Endometrial microvascular endothelial cells (primary cell): ENCODE measurements around the gene TMPRSS12. TPM values are rescaled to one million over a fixed set of nuclear protein-coding genes. Genes with fewer than 3 reads are reported as not detected.
"Not testable (repeated sequence)": the region's sequence is repeated elsewhere in the genome, so short reads cannot be mapped to it uniquely, and the experiment has no call there.

ENCODE experiments used
- in situ Hi-C: cut with HindIII; loops from 2 replicates; pipeline ENCODE4 v1.10.0; 2017; ENCODE audit warnings: low sequenced_read_pairs, low pct_unique_long_range_greater_than_20kb; ENCODE audit errors: inconsistent ontology term
- total RNA-seq: library from RNA; depleted of rRNA; stranded (reverse); fragments of >200 nt; gene quantifications from one replicate; pipeline ENCODE4 v1.2.3, GENCODE V29; 2015; ENCODE audit errors: inconsistent ontology term

The TMPRSS12 gene
- total RNA-seq, 1 donor from 2014 or later: not detected

DNA sequence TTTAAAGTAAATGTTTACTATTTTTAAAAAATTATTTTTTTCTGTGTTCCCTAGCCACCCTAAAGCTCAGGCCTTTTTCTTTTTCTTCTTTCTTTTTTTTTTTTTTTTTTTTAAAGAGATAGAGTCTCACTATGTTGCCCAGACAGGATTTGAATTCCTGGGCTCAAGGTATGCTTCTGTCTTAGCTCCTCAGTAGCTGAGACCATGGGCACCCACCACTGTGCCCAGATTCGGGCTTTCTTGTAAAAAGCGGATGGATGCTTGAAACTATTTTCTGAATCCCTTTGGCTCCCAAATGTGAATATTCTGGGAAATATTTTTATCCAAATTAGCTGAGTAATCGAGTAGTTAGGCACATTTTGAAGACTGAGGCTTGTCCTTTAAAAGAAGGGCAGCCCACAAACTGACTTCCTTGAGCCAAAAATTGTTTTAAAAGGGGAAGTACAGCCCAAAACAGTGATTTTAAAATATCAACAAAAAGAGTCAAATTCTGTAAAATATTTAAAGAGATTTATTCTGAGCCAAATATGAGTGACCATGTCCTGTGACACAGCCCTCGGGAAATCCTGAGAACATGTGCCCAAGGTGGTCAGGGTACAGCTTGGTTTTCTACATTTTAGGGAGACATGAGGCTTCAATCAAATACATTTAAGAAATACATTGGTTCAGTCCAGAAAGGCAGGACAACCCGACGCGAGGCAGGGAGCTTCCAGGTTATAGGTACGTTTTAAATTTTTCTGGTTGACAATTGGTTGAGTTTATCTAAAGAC is 80.8 kb downstream of the TMPRSS12 start:
- in situ Hi-C loops: no loop called here

DNA sequence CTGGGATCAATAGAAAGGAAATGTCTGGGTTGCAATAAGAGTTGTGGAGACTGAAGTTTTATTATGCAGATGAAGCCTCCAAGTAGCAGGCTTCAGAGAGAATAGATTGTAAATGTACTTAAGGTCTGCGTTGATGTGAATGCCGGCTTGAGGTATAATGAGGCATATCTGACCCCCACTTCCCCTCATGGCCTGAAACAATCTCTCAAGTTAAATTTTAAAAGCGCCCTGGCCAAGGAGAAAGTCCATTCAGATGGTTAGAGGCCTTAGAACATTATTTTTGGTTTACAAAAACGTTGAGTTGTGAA is 81.4 kb downstream of the TMPRSS12 start:
- in situ Hi-C loops: no loop called here

DNA sequence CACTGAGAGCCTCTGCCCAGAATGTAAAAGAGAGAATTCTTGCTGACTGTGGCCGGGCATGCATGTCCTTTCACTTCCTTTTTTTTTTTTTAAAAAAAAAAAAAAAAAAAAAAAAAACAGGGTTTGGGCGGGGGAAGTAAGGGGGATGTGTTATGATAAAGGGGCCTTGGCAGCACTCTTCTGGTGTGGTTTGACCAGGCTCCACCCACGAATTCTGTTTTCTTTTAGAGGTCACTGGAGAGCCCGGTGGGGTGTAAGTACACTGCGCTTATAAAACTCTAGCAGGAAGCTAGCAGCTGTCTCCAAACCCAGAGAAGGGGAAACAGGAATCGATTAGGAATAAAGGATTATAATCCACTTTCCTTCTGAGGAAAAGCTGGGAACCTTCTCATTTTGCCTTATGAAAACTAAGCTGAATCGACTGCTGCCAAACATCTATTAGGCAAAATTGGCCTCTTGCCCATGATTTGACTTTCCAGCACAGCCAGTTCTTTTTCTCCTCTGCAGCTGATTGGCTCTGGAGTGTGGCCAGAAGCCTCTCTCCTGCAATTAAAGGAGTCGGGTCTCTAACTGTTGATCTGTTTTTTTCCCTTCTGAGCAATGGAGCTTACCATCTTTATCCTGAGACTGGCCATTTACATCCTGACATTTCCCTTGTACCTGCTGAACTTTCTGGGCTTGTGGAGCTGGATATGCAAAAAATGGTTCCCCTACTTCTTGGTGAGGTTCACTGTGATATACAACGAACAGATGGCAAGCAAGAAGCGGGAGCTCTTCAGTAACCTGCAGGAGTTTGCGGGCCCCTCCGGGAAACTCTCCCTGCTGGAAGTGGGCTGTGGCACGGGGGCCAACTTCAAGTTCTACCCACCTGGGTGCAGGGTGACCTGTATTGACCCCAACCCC is 82.0 kb downstream of the TMPRSS12 start:
- in situ Hi-C loops: no loop called here

DNA sequence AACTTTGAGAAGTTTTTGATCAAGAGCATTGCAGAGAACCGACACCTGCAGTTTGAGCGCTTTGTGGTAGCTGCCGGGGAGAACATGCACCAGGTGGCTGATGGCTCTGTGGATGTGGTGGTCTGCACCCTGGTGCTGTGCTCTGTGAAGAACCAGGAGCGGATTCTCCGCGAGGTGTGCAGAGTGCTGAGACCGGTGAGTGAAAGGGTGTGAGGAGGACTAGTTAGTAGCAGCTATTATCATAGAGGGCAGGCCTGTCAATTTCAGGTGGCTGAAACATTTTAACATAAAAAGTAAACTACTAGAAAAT is 82.6 kb downstream of the TMPRSS12 start:
- in situ Hi-C loops: no loop called here

DNA sequence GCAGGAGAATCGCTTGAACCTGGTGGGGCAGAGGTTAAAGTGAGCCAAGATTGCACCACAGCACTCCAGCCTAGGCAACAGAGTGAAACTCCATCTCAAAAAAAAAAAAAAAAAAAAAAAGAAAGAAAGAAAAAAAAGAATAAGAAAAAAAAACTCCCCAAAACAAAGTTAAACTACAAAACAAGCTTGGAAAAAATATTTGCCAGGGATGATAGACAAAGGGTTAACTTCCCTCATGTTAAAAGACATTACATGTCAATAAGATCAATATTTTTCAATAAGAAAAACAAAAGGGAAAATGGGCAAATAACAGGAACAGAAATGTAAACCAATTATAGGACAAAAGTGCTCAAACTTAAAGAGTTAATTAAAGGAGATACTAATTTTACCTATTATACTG is 83.2 kb downstream of the TMPRSS12 start:
- in situ Hi-C loops: no loop called here

DNA sequence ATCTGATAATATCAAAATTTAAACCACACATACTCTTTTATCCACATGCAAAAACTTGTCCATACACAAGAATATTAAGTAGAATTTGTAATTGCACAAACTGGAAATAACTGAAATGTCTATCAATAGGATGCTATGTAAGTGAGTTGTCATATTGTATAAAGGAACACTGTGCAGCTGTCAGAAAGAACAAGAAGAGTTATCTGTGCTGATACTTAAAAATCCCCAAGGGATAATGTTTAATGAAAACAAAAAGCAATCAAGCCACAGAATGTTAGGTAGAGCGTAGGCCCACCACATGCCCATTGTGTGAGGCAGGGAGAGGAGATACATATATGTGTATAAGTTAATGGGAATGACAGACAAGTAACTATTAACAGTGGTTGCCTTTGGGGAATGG is 83.7 kb downstream of the TMPRSS12 start:
- in situ Hi-C loops: no loop called here

DNA sequence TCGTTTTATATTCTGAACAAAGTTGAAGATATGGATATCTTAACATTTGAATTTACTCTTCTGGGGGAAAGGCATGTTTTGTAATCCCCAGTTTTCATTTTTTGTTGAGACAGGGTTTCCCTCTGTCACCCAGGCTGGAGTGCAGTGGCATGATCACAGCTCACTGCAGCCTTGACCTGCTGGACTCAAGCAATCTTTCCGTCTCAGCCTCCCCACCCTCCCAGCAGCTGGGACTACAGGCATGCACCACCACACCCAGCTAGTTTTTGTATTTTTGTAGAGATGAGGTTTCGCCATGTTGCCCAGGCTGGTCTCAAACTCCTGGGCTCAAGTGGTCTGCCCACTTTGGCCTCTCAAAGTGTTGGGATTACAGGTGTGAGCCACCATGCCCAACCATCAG is 84.2 kb downstream of the TMPRSS12 start:
- in situ Hi-C loops: not testable (repeated sequence)

DNA sequence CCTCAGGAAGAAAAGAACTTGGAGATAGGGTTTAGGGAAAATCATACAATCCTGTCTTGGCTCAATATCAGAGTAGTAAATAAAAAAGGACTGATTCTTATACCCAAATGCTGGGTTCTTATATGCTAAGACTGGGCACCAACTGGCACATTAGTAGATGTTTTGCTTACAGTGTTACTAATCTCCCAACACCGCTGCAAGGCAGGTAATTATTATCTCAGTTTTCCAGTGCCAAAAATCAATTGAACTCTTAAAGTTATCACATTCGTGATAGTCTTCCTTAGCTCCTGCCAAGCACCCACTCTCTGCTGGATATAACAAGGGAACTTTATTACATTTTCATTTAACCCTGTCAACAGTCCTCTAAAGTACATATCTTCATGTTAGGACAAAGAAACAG is 84.6 kb downstream of the TMPRSS12 start:
- in situ Hi-C loops: no loop called here

DNA sequence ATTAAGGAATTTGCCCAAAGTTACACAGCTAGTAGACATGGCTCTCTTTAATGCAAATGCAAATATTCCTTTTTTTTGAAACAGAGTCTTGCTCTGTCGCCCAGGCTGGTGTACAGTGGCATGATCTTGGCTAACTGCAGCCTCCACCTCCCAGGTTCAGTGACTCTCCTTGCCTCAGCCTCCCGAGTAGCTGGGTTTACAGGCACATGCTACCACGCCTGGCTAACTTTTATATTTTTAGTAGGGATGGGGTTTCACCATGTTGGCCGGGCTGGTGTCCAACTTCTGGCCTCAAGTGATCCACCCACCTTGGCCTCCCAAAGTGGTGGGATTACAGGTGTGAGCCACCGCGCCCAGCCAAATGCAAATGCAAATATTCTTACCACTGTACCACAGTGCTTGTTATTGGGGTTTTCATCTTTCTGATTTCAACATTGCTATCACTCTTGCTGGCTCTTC is 85.1 kb downstream of the TMPRSS12 start:
- in situ Hi-C loops: no loop called here

DNA sequence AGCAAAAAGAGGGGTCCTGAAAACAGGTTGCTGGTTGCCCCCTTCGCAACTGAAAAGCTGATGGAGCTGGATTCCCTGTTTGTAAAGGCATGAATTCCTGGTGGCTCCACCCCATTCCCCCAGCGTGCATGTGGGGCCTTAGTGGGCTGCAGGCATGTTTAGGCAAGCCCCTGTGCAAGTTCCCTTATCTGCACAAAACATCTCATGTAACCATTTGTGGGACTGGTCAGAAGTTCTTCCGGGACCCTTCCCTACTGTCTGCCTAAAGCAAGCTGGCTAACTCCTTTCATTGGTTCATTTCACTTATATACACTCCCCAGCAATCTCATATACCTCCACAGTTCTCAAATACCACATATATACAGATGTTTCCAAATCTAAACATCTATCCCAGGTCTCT is 85.7 kb downstream of the TMPRSS12 start:
- in situ Hi-C loops: no loop called here

DNA sequence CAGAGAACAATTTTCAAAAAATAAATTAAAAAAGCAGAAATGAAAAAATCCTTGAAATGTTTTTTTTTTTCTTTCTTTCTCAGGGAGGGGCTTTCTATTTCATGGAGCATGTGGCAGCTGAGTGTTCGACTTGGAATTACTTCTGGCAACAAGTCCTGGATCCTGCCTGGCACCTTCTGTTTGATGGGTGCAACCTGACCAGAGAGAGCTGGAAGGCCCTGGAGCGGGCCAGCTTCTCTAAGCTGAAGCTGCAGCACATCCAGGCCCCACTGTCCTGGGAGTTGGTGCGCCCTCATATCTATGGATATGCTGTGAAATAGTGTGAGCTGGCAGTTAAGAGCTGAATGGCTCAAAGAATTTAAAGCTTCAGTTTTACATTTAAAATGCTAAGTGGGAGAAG is 87.1 kb downstream of the TMPRSS12 start:
- in situ Hi-C loops: no loop called here

DNA sequence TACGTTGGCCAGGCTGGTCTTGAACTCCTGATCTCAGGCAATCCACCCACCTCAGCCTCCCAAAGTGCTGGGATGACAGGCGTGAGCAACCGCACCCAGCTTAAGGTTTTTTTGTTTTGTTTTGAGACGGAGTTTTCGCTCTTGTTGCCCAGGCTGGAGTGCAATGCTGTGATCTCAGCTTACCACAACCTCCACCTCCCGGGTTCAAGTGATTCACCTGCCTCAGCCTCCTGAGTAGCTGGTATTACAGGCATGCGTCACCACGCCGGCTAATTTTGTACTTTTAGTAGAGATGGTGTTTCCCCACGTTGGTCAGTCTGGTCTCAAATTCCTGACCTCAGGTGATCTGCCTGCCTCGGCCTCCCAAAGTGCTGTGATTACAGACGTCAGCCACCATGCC is 87.8 kb downstream of the TMPRSS12 start:
- in situ Hi-C loops: not testable (repeated sequence)

DNA sequence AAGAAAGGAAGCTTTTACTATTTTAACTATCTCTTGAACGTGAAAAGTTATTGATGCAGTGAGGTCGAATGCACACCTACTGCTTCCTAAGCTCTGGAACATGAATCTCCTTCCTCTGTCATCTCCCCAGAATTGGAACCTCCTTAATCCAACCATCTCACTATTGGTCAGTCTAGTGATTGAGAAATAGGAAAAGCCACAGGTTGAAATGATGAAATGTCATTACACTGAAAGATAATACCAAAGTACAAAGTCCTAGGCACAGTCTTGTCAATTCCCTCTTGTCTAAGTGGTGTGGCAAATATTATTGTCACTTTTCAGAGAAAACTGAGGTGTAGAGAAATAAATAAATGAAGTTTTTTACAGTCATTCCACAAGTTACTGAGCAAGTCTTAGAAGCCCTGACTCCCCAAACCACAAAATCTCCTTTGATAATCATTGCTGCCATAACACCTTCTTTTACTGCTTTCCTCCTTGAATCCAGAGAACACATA is 90.1 kb downstream of the TMPRSS12 start:
- in situ Hi-C loops: no loop called here

DNA sequence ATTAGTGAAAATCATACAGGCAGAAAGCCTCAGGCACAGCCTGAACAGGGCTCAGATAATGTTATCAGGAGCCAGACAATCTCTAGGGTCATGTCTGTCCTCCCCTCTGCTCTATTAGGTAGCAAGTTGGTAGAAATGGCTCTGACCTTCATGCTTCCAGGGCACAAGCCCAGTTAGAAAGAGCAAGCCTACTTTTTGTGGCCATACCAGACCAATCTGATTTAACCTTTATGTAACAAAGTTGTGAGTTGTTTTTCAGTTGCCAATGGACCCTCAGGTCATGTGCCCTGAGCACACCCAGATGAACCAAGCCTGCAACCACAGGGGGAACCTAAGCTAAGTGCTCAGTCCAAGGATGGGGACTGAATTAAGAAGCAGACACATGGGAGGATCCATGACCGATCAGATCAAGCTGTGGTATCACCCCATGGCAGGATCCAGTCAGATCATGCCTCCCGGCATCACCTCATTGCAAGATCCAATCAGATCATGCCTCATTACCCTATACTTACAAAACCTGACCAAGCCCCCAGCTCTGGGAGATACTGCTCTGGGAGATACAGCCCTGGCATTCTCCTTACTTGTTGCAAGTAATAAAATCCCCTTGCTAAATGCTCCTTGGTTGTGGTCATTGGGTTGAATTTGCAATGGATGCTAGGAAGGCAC is 90.9 kb downstream of the TMPRSS12 start:
- in situ Hi-C loops: no loop called here

DNA sequence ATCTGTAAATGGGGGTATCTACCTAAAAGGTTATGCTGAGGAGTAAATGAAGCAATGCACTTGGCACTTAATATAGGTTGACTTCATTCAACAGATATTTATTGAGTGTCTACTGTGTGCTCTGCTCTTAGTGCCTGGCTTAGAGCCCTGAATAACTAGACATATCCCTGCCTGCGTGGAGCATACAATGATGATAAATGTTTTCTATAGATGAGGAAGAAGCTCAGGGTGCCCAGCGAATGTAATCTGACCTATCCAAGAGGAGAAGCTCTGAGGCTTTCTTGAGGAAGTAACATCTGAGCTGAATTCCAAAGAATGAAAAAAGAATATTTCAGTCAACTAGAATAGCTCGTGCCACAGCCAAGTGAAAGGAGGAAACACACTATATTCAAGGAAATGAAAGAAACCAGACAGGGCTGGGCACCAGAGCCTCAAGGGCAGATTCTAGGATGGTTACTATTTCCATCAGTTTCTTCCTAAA is 91.7 kb downstream of the TMPRSS12 start:
- in situ Hi-C loops: no loop called here

DNA sequence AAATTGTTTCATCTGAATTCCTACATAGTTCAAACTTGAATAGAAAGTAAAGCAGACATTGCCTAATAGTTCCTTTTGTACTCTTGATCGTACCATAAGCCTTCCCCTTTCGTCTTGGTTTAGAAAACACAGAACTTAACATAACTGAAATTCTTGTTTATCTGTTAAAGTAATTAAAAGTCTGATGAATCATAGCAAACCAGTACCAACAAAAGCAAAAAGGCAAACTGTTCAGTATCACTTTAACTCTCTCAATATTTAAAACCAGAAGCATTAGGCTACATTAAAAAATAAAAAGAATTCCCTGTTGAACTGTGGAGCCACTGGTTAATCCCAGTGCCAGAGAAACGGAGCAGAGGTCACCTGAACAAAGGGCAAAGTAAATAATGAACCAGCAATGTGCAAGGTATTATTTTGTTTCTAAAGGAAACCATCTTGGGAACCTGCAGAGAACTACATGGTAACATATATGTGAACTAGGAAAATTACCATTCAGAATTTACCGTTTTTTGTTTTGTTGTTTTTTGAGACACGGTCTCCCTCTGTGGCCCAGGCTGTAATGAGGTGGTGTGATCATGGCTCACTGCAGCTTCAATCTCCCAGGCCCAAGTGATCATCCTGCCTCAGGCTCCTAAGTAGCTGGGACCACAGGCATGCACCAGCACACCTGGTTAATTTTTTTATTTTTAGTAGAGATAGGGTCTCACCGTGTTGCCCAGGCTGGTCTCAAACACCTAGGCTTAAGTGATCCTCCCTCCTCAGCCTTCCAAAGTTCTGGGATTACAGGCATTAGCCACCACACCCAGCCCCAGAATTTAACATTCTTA is 92.5 kb downstream of the TMPRSS12 start:
- in situ Hi-C loops: no loop called here

DNA sequence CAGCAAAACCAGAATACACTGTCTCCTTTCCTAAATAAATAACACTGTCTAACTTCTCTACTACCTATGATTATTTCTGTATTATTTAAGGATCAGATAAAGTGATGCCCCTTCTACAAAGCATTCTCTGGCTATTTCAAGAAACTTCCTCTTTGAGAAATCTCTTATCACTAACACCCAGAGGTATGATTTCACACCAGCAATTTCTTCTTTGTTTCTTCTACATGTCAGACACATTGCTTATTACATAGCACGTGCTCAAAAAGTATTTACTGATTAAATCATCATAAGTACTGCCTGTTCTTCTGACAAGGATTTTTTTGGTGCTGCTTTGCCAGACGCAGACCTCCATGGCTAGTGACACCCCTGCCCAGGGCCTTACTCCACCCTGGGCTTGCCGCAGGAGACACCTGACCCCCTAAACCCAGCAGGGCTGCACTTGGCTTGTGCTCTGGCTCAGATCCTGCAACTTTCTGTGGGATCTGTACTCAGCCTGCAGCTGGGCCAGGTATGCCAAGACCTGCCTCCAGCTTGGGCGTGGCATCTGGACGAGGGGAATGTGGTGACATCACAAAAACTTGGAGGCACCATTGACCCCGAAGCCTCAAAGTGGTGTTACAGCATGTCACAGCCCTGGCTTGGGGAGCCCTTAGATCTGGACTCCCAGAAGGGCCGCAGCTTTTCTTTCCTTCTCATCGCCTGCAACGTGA is 94.2 kb downstream of the TMPRSS12 start:
- in situ Hi-C loops: no loop called here
